Activated T-helper 1 cell treated with anti-CD3 and anti-CD28 coated beads, Interleukin-2, amount 50 U/mL, for 16 hours (primary cell): ENCODE data around the gene NPW.
A peak's percentile ranks its signal among the peaks of the same experiment; 100 is the strongest.
"Not testable (repeated sequence)": the region's sequence is repeated elsewhere in the genome, so short reads cannot be mapped to it uniquely, and the experiment has no call there.

Experiments used
- DNase-seq, 2 donors: peaks; one replicate each; pipeline ENCODE4 v3.0.0-alpha.2; 2020; ENCODE audit warnings: low read depth in 1 of 2, low spot score in 1 of 2

The NPW gene

GRCh38 chr16:2019921-2020831, 591 bp downstream of the NPW start:
- no peak for DNase-seq

GRCh38 chr16:2022723-2023091, 3.1 kb downstream of the NPW start:
- no peak for DNase-seq

- DNase-seq = peak; percentile 95 to 96
These were observed 3.8 kb downstream of the NPW start for GRCh38 chr16:2023092-2024031.

DNA sequence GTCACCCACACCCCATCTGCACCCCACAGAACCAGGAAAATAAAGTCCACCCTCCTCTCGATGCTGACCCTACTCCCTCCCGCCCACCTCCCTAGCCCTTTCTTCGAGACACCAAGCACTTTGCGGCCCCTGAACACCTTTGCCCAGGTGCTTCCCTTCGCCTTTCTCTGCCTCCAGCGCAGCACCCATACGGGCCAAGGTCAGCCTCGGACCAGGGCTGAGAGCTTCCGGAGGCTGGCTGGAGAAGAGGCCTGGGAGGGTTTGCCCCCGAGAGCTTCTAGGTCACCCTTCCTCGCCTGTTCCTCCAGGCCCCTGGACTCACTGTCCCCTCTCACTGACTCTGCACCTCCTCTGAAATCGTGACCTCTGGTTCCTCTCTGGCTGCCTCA, 4.4 kb downstream of the NPW start:
- no peak for DNase-seq

- no peak for DNase-seq
These were observed 5.7 kb downstream of the NPW start for GRCh38 chr16:2025251-2025650.

- no peak for DNase-seq
These were observed 6.4 kb downstream of the NPW start for GRCh38 chr16:2025878-2026460.

GRCh38 chr16:2026461-2027023, 7.0 kb downstream of the NPW start, which contains the start of gene NHERF2:
NHERF2 (plus strand) TSS chr16:2026902; CDS start chr16:2027006, 104 bp downstream.
- DNase-seq = no peak

DNA sequence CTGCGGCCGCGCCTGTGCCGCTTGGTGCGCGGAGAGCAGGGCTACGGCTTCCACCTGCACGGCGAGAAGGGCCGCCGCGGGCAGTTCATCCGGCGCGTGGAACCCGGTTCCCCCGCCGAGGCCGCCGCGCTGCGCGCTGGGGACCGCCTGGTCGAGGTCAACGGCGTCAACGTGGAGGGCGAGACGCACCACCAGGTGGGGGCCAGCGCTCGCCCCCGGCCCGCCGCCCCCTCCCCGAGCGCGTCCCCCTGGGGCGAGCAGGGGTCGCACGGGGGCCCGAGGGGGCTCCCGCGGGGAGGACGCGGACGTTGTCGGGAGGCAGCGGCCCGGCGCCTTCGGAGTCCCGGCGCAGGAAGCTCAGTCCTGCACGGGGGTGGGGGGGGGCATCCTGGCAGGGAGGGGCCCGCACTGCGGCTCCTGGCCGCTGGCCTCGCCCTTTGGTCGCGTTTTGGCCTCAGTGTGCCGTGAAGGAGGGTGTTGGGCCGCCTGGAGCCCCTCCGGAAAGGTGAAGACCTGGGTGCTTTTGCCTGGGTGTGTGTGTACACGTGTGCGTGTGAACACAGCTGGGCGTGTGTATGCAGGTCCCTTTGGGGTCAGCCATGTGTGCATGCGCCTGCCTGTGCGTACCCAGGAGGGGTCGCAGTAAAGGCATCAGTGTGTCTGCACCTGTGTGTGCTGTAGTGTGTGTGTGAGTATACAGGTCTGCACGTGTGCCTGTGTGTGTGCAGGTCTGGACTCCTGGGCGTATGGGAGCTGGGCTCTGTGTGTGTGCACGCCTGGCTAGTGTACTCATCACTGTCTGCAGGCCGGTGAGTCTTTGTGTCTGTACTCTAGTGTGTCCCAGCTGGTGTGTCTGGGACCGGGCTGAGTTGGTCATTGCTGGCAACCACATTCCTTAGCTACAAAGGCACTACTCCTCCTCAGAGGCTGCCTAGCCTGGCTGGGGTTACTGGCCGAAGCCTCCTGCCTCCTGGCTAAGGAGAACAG, 7.7 kb downstream of the NPW start:
- no peak for DNase-seq

GRCh38 chr16:2028146-2028545, 8.6 kb downstream of the NPW start:
- DNase-seq = no peak

DNA sequence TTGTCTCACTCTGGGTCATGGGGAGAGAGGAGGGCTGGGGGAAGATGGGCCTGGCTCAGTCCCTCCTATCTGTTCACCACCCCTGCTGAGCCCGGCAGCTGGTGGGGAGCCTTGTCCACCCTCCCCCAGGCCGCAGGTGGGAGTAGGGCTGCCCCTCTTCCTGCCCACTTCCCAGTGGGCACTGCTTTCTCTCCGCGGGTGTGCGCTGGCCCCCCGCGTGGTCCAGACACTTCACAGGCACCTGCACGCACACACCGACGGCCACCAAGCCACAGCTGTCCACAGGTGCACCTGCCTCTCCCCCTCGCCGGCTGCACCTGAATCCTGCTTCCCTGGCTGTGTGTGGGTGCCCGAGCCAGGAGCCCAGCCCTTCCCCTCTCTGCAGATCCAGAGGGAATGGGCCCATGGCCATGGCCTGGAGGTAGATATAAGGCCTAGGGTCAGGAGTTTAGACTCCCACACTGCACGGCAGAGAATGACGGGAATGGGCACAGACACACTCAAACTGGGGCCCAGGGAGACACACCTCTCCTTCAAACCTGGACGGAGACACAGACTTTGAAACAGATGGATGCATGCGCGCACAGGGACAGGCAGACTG, 9.1 kb downstream of the NPW start:
- DNase-seq = no peak

GRCh38 chr16:2029350-2029749, 9.8 kb downstream of the NPW start:
- DNase-seq = no peak

GRCh38 chr16:2030036-2030435, 10.5 kb downstream of the NPW start:
- no peak for DNase-seq

DNA sequence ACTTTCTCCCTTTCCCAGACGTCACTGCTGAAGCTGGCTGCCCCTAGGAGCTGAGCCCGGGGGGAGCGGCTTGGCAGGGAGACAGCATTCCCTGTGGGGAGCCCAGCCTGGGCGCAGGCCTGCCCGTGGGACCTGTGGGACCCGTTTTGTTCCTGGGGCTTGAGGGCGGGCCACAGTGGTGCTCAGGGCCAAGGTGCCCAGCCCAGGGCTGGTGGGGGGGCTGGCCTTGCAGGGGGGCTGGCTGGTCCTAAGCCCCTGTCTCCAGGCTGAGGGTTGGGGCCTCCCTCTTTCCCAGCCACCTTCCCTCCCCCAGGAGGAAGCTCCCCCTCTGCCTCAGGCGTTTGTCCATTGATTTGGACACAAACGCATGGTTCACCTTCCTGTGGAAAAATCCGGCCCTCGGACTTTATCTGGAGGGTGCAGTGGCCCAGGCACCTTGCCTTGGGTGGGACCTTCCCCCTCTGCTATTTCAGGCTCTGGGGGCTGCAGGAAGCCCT, 11.5 kb downstream of the NPW start:
- DNase-seq = no peak

DNA sequence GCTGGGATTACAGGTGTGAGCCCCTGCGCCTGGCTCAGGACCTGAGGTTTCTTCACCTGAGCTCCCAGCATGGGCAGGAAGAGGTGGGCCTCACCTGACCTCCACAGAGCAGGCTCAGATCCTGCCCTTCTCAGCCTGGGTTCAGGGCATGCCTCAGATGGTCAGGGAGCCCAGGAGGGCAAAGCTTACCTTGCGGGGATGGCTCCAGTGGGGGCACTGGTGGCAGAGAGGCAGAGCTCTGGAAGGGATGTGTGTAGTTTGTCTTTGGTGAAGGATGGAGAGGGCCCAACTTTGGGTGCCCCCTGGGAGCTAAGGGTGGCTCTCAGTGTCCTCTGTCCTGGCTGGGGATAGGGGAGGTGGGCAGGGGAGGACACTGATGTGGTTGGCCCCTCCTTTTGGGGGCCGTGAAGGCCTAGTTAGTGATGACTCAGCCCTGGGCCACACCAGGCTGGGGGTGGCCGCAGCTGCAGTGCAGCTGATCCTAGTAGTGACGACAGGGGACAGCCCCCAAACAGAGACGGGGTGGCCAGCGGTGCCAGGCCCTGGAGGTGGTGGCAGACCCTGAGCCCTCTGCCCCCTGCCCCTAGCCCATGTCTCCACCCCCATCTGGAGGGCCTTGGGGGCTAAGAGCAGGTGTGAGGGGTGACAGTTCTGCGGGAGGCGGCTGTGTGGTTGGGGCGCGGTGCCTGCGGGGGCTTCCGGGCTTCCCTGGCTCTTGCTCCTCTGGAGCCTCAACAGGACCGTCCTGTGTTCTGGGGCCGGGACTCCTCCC, 12.9 kb downstream of the NPW start:
- DNase-seq = no peak

DNA sequence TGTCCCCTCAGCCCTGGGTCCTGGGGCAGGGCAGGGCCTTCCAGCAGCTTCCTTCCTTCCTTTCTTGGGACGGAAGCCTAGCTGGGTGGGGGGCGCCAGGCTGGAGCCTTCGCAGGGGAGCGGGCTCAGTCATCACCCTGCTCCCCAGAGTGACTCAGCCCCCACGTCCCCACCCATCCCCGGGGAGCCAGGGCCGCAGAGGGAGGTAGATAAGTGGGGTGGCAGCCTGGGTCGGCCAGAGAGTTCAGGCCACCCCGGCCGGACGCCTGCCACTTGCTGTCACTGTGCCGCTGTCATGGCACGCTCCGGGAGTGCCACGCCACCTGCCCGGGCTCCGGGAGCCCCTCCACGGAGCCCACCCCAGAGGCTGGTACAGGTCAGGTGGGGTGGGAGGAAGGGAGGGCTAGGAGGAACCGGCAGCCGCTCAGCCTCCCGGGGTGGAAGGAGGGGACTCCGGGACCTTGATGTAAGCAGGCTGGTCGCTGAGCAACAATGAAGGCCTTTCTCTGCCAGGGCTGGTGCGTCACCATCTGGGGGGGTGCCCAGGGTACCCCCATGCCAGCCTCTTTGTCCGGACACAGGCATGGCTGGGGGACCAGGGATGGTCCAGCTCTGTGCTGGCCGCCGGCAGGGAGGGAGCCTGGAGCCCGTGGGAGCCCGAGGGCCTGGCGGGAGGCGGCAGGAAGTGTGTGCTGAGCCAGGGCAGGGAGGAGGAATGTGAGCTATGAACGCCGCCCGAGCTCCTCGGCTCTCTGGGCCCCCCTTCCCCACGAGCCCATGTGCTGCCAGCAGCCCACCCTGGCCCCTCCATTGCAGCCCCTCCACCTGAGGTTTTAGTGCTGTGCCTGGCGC, 13.7 kb downstream of the NPW start:
- DNase-seq = no peak

DNA sequence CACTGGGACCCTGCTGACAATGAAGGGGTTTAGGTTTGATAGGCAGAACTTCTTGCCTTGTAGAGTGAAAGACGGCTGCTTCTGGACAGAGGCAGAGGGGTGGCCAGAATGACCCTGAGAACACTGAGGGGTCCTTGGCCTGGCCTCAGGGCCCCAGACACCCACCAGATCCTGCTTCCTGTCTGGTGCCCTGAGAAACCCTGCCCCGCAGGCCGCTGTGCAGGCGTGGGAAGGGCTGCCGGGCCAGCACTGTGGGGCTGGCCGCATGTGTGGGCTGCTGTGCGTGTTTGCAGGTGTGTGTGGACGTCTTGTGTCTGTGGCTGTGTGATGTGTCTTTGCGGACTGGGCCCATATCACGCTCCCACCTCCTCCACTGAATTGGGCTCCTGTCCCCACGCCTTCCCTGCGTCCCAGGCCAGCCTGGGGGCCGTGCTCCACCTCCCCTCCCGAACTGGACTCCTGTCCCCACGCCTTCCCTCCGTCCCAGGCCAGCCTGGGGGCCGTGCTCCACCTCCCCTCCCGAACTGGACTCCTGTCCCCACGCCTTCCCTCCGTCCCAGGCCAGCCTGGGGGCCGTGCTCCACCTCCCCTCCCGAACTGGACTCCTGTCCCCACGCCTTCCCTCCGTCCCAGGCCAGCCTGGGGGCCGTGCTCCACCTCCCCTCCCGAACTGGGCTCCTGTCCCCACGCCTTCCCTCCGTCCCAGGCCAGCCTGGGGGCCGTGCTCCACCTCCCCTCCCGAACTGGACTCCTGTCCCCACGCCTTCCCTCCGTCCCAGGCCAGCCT, 14.5 kb downstream of the NPW start:
- not testable (repeated sequence) for DNase-seq
